PC-3 (cell line): ENCODE results near the gene PTBP1.

Experiments
- CTCF ChIP-seq: fragments of 300-600 bp; sonication (generic); conservative IDR thresholded peaks from 2 replicates; pipeline ENCODE4 v1.5.1; 2017; ENCODE audit warnings: antibody characterized with exemption, low read depth, mild to moderate bottlenecking, low read length
- EZH2 ChIP-seq: fragments of 300-600 bp; sonication (generic); IDR thresholded peaks from one replicate; pipeline ENCODE4 v1.6.1; 2017; ENCODE audit warnings: antibody characterized with exemption, mild to moderate bottlenecking, low read length; ENCODE audit not compliant: unreplicated experiment
- EZH2phosphoT487 ChIP-seq: fragments of 300-600 bp; sonication (generic); IDR thresholded peaks from 2 replicates; pipeline ENCODE4 v1.6.1; 2018; ENCODE audit warnings: mild to moderate bottlenecking, antibody characterized with exemption, low read length, borderline replicate concordance

DNA sequence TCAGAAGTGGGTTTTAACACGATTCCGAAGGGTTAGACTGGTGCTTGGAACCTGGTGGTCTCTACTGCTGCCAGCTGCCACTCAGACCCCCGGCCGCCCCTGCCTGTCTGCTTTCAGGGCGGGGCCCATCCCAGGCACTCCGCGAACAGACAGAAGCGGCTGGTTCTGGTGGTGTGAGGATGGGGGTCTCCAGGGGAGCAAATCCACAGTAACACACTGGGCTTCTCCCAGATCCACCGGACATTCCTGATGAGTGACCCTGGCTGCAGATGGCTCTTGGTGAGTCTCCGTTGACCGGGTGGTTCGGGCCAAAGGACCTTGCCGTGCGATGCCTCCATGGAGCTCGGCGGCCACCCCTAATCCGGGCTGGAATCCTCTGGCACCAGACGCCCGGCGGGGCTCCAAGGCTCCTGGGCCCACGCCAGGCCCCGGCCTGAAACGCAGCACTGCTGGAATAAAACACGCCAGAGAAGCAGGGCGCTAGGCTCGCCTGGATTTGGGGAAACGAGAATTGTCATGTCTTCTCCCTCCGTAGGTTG is 2.1 kb upstream of the PTBP1 start:
- TF ChIP-seq CTCF, result no peak
- TF ChIP-seq EZH2, result no peak
- TF ChIP-seq EZH2phosphoT487, result no peak
